ENCODE measurements around the gene ZNF500. TPM values are rescaled to one million over a fixed set of nuclear protein-coding genes. Genes with fewer than 3 reads are reported as not detected.

The ZNF500 gene
- total RNA-seq, 4 donors from 2014 or later: 12.6 to 23.3 (median 20.5) TPM

- no peak overlapping the region for H3K4me3 ChIP-seq (ENCODE audit: low read depth, poor library complexity, severe bottlenecking)
Measured at GRCh38 chr16:4811242-4811641, 44.3 kb upstream of the ZNF500 start.

GRCh38 chr16:4806280-4806679 is 39.3 kb upstream of the ZNF500 start:
- TF ChIP-seq, protein P1, sequence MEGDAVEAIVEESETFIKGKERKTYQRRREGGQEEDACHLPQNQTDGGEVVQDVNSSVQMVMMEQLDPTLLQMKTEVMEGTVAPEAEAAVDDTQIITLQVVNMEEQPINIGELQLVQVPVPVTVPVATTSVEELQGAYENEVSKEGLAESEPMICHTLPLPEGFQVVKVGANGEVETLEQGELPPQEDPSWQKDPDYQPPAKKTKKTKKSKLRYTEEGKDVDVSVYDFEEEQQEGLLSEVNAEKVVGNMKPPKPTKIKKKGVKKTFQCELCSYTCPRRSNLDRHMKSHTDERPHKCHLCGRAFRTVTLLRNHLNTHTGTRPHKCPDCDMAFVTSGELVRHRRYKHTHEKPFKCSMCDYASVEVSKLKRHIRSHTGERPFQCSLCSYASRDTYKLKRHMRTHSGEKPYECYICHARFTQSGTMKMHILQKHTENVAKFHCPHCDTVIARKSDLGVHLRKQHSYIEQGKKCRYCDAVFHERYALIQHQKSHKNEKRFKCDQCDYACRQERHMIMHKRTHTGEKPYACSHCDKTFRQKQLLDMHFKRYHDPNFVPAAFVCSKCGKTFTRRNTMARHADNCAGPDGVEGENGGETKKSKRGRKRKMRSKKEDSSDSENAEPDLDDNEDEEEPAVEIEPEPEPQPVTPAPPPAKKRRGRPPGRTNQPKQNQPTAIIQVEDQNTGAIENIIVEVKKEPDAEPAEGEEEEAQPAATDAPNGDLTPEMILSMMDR (IDR thresholded peaks at IDR 0.05): no peak
- no peak for TF ChIP-seq POLR2A (IDR thresholded peaks at IDR 0.05)
- intact Hi-C loops (cut with DNase I; ENCODE audit: low total_unique reads): no loop called here
- no peak overlapping the region for H3K4me3 ChIP-seq (ENCODE audit: low read depth, poor library complexity, severe bottlenecking)
- WGBS, 2 donors: 92 to 93% methylated on average over 6 of the region's 6 CpGs
- no peak for DNase-seq (ENCODE audit: low spot score in 2 of 2)

More at GRCh38 chr16:4811242-4811641, 44.3 kb upstream of the ZNF500 start:
- no peak for TF ChIP-seq POLR2A (IDR thresholded peaks at IDR 0.05)
- TF ChIP-seq, protein P1 (IDR thresholded peaks at IDR 0.05): no peak
- WGBS, 2 donors: 97 to 100% methylated on average over 3 of the region's 3 CpGs
- intact Hi-C loops (cut with DNase I; ENCODE audit: low total_unique reads): no loop called here
- no peak for DNase-seq (ENCODE audit: low spot score in 2 of 2)

DNA sequence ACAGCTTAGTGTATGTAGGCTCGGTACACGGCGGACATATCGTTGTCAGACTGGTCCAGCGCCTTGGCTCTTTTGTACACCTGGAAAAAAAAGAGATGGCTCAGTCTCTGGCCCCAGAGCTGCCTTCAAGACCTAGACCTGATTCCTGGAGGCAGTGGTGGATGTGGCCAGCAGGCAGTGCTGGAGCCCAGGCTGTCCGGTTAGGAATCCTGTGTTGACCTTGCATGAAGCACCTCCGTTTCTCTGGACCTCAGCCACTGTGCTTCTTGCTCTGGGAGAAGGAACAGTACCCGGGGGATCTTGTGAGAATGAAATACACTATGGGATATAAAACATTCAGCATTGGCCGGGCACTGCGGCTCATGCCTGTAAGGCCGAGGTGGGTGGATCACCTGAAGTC is 38.3 kb upstream of the ZNF500 start:
- 87 to 92% methylated on average over 11 of the region's 11 CpGs for WGBS, 2 donors
- intact Hi-C loops (cut with DNase I; ENCODE audit: low total_unique reads): no loop called here
- no peak for TF ChIP-seq POLR2A (IDR thresholded peaks at IDR 0.05)
- TF ChIP-seq, protein P1 (IDR thresholded peaks at IDR 0.05): no peak
- no peak for DNase-seq (ENCODE audit: low spot score in 2 of 2)
- H3K4me3 ChIP-seq (ENCODE audit: low read depth, poor library complexity, severe bottlenecking): no peak overlapping the region

GRCh38 chr16:4803898-4804762 is 37.2 kb upstream of the ZNF500 start:
- 84 to 87% methylated on average over 24 to 26 of the region's 26 CpGs for whole genome bisulfite sequencing, 2 donors
- intact Hi-C loops (cut with DNase I; ENCODE audit: low total_unique reads): no loop called here
- no peak overlapping the region for H3K4me3 ChIP-seq (ENCODE audit: low read depth, poor library complexity, severe bottlenecking)
- TF ChIP-seq, protein P1 (IDR thresholded peaks at IDR 0.05): no peak
- no peak for TF ChIP-seq POLR2A (IDR thresholded peaks at IDR 0.05)
- DNase-seq (ENCODE audit: low spot score in 2 of 2): no peak

DNA sequence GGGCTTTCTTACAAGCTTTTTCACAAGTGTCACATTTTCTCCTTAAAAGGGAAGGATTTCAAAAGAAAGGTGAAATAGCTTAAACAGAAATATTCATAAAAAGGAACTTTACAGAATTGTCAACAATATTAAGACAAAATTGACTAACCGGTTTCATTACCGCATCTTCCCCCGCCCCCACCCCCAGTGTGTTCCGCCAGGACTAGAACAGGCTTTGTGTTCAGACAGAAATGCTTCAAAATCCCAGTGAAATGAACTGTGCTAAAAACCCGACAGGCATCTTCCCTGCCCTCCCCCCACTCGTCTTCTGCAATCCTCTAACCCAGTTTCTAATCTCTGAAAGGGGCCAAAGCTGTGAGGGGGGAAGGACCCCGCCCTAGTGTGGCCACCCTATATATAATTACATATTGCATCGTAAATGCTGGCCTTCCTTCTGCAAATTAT is 36.5 kb upstream of the ZNF500 start:
- 42 to 50% methylated on average over 8 of the region's 8 CpGs for WGBS, 2 donors
- TF ChIP-seq, protein P1 (IDR thresholded peaks at IDR 0.05): no peak
- no peak for TF ChIP-seq POLR2A (IDR thresholded peaks at IDR 0.05)
- intact Hi-C loops (cut with DNase I; ENCODE audit: low total_unique reads): no loop called here
- DNase-seq (ENCODE audit: low spot score in 2 of 2): no peak
- no peak overlapping the region for H3K4me3 ChIP-seq (ENCODE audit: low read depth, poor library complexity, severe bottlenecking)
